GM23338 (cell line): ENCODE results near the gene WDR27. TPM values are rescaled to one million over a fixed set of nuclear protein-coding genes. Genes with fewer than 3 reads are reported as not detected.

Experiments used
- ATAC-seq: fragments of 200-7000 bp; cut with Tn5 transposase; 3 replicates; pipeline ENCODE4 v1.9.1; 2020
- DNase-seq: peaks from one replicate; pipeline ENCODE4 v3.0.0-alpha.2; 2015; ENCODE audit warnings: low spot score
- H2AFZ ChIP-seq: fragments of 200-600 bp; sonication (generic); 2 replicates; pipeline ENCODE4 v1.8.0; 2016; ENCODE audit warnings: antibody characterized with exemption, mild to moderate bottlenecking, moderate library complexity
- H3F3A ChIP-seq: fragments of 200-600 bp; sonication (generic); replicated peaks from 2 replicates; pipeline ENCODE4 v1.8.0; 2017; ENCODE audit warnings: antibody characterized with exemption, mixed run types, low read depth
- H3K27ac ChIP-seq: fragments of 200-600 bp; sonication (generic); 2 replicates; pipeline ENCODE4 v1.6.1; 2016; ENCODE audit warnings: low read depth
- H3K27me3 ChIP-seq: fragments of 200-600 bp; sonication (generic); 2 replicates; pipeline ENCODE4 v1.8.0; 2016; ENCODE audit warnings: mild to moderate bottlenecking, mixed run types, moderate library complexity; ENCODE audit not compliant: insufficient read depth
- H3K36me3 ChIP-seq: fragments of 200-600 bp; sonication (generic); 2 replicates; pipeline ENCODE4 v1.8.0; 2016; ENCODE audit warnings: mild to moderate bottlenecking; ENCODE audit not compliant: insufficient read depth
- H3K4me1 ChIP-seq: fragments of 200-600 bp; sonication (generic); 2 replicates; pipeline ENCODE4 v1.8.0; 2016; ENCODE audit warnings: mild to moderate bottlenecking, moderate library complexity; ENCODE audit not compliant: insufficient read depth
- H3K4me2 ChIP-seq: fragments of 200-600 bp; sonication (generic); 2 replicates; pipeline ENCODE4 v1.7.1; 2017; ENCODE audit warnings: mixed run types
- H3K4me3 ChIP-seq: fragments of 200-600 bp; sonication (generic); 2 replicates; pipeline ENCODE4 v1.6.1; 2016; ENCODE audit warnings: mixed run types
- H3K79me2 ChIP-seq: fragments of 200-600 bp; sonication (generic); replicated peaks from 2 replicates; pipeline ENCODE4 v1.8.0; 2017; ENCODE audit warnings: mild to moderate bottlenecking; ENCODE audit not compliant: insufficient read depth
- H3K9me2 ChIP-seq: fragments of 200-600 bp; sonication (generic); 2 replicates; pipeline ENCODE4 v1.8.0; 2017; ENCODE audit not compliant: insufficient read depth
- H4K20me1 ChIP-seq: fragments of 200-600 bp; sonication (generic); replicated peaks from 2 replicates; pipeline ENCODE4 v1.8.0; 2017; ENCODE audit warnings: mild to moderate bottlenecking; ENCODE audit not compliant: insufficient read depth
- H3K27ac Mint-ChIP-seq: 2 replicates; pipeline ENCODE4 v1.8.0; 2020; ENCODE audit warnings: inconsistent platforms, mild to moderate bottlenecking, moderate library complexity, mixed read lengths
- H3K27me3 Mint-ChIP-seq: 3 replicates; pipeline ENCODE4 v1.8.0; 2022; ENCODE audit warnings: low read depth, mild to moderate bottlenecking, moderate library complexity, mixed read lengths, inconsistent platforms; ENCODE audit not compliant: insufficient read depth, poor library complexity
- H3K36me3 Mint-ChIP-seq: 3 replicates; pipeline ENCODE4 v1.8.0; 2021; ENCODE audit warnings: low read depth, mild to moderate bottlenecking, inconsistent platforms, moderate library complexity, mixed read lengths
- H3K4me1 Mint-ChIP-seq: 3 replicates; pipeline ENCODE4 v1.8.0; 2020; ENCODE audit warnings: mild to moderate bottlenecking, inconsistent platforms, mixed read lengths
- H3K4me3 Mint-ChIP-seq: 3 replicates; pipeline ENCODE4 v1.8.0; 2021; ENCODE audit warnings: moderate library complexity, mild to moderate bottlenecking, inconsistent platforms, mixed read lengths
- H3K9me3 Mint-ChIP-seq: 3 replicates; pipeline ENCODE4 v1.8.0; 2020; ENCODE audit warnings: moderate library complexity, mild to moderate bottlenecking, inconsistent platforms, mixed read lengths
- CREB1 ChIP-seq: fragments of 250-450 bp; sonication (Bioruptor Pico); IDR thresholded peaks from 2 replicates; pipeline ENCODE4 v1.5.0; 2020; ENCODE audit warnings: low read depth, mild to moderate bottlenecking, moderate library complexity
- EZH2 ChIP-seq: fragments of 200-600 bp; sonication (generic); IDR thresholded peaks from one replicate; pipeline ENCODE4 v1.8.0; 2017; ENCODE audit warnings: antibody characterized with exemption, mild to moderate bottlenecking, low read depth; ENCODE audit not compliant: unreplicated experiment
- EZH2phosphoT487 ChIP-seq: fragments of 200-600 bp; sonication (generic); IDR thresholded peaks from one replicate; pipeline ENCODE4 v1.8.1; 2018; ENCODE audit warnings: antibody characterized with exemption; ENCODE audit not compliant: unreplicated experiment
- JUNB ChIP-seq: IDR thresholded peaks from one replicate; pipeline ENCODE4 v1.6.1; 2016; ENCODE audit warnings: antibody characterized with exemption; ENCODE audit not compliant: unreplicated experiment
- NANOG ChIP-seq: IDR thresholded peaks from 2 replicates; pipeline ENCODE4 v1.6.1; 2016; ENCODE audit warnings: antibody characterized with exemption, borderline replicate concordance
- POLR2AphosphoS5 ChIP-seq: IDR thresholded peaks from 2 replicates; pipeline ENCODE4 v1.6.1; 2016; ENCODE audit warnings: antibody characterized with exemption, low read depth
- STAT1 ChIP-seq: IDR thresholded peaks from one replicate; pipeline ENCODE4 v1.6.1; 2016; ENCODE audit warnings: antibody characterized with exemption; ENCODE audit not compliant: unreplicated experiment
- ZNF114 ChIP-seq: fragments of 250-450 bp; sonication (Bioruptor Pico); IDR thresholded peaks from 2 replicates; pipeline ENCODE4 v1.5.0; 2020; ENCODE audit warnings: mild to moderate bottlenecking, moderate library complexity
- ZNF331 ChIP-seq: fragments of 250-450 bp; sonication (Bioruptor Pico); IDR thresholded peaks from 2 replicates; pipeline ENCODE4 v1.5.0; 2020; ENCODE audit warnings: low read depth, mild to moderate bottlenecking, moderate library complexity
- polyA plus RNA-seq: library from polyadenylated mRNA; unstranded; fragments of >200 nt; fragmentation: Nextera tagmentation; extraction: Ambion mirVana; gene quantifications from 2 replicates; pipeline ENCODE4 v1.2.1, GENCODE V29; 2016
- total RNA-seq: library from RNA; depleted of rRNA; stranded (reverse); fragments of >200 nt; shearing (Covaris generic); gene quantifications from 2 replicates; pipeline ENCODE4 v1.2.3, GENCODE V29; 2014
- TF ChIP-seq, protein P1 (sequence below): IDR thresholded peaks from one replicate; pipeline ENCODE4 v1.6.1; 2018; ENCODE audit warnings: antibody characterized with exemption; ENCODE audit not compliant: unreplicated experiment
- TF ChIP-seq, protein P2 (sequence below): IDR thresholded peaks from 2 replicates; pipeline ENCODE4 v1.6.1; 2016; ENCODE audit warnings: antibody characterized with exemption
- TF ChIP-seq, protein P3 (sequence below), 2 experiments: fragments of 200-600 bp in 1 of 2; sonication (generic) in 1 of 2; conservative IDR thresholded peaks; 2 replicates each; pipeline versions ENCODE4 v1.5.1 to v1.6.1; 2016 to 2017; ENCODE audit warnings: antibody characterized with exemption in 2 of 2, low read depth in 2 of 2, mild to moderate bottlenecking in 2 of 2, moderate library complexity in 1 of 2
- TF ChIP-seq, protein P4 (sequence below): fragments of 250-450 bp; sonication (Bioruptor Pico); IDR thresholded peaks from 2 replicates; pipeline ENCODE4 v1.5.0; 2020; ENCODE audit warnings: mild to moderate bottlenecking, moderate library complexity

The WDR27 gene
- total and polyA plus RNA-seq, 2 experiments from 2014 or later: 55.3 to 80.4 TPM

DNA sequence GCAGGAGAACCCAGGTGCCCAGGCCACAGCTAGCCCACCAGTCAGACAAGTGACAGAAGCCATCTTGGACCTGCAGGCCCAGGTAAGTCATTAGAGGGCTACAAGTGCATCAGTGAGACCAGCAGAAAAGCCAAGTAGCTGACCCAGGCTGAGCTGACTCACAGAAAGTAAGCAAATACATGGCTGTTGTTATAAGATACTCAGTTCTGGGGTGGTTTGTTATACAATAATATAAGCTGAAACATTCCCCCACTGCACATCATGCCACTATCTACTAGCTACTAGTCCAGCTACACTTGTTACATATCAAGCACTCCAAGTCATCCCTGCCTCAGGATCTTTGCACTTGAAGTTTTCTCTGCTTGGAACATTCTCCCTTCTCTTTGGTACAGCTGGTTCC, 39.5 kb upstream of the WDR27 start:
- TF ChIP-seq ZNF114 (CRISPR knock-in tag) (no peak), ZNF331 (CRISPR knock-in tag) (no peak), EZH2phosphoT487 (no peak), POLR2AphosphoS5 (no peak), CREB1 (CRISPR knock-in tag) (no peak), STAT1 (no peak), JUNB (no peak), NANOG (no peak), EZH2 (no peak)
- TF ChIP-seq, protein P1, sequence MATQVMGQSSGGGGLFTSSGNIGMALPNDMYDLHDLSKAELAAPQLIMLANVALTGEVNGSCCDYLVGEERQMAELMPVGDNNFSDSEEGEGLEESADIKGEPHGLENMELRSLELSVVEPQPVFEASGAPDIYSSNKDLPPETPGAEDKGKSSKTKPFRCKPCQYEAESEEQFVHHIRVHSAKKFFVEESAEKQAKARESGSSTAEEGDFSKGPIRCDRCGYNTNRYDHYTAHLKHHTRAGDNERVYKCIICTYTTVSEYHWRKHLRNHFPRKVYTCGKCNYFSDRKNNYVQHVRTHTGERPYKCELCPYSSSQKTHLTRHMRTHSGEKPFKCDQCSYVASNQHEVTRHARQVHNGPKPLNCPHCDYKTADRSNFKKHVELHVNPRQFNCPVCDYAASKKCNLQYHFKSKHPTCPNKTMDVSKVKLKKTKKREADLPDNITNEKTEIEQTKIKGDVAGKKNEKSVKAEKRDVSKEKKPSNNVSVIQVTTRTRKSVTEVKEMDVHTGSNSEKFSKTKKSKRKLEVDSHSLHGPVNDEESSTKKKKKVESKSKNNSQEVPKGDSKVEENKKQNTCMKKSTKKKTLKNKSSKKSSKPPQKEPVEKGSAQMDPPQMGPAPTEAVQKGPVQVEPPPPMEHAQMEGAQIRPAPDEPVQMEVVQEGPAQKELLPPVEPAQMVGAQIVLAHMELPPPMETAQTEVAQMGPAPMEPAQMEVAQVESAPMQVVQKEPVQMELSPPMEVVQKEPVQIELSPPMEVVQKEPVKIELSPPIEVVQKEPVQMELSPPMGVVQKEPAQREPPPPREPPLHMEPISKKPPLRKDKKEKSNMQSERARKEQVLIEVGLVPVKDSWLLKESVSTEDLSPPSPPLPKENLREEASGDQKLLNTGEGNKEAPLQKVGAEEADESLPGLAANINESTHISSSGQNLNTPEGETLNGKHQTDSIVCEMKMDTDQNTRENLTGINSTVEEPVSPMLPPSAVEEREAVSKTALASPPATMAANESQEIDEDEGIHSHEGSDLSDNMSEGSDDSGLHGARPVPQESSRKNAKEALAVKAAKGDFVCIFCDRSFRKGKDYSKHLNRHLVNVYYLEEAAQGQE: no peak
- TF ChIP-seq, protein P2, sequence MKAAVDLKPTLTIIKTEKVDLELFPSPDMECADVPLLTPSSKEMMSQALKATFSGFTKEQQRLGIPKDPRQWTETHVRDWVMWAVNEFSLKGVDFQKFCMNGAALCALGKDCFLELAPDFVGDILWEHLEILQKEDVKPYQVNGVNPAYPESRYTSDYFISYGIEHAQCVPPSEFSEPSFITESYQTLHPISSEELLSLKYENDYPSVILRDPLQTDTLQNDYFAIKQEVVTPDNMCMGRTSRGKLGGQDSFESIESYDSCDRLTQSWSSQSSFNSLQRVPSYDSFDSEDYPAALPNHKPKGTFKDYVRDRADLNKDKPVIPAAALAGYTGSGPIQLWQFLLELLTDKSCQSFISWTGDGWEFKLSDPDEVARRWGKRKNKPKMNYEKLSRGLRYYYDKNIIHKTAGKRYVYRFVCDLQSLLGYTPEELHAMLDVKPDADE: no peak
- TF ChIP-seq, protein P3, sequence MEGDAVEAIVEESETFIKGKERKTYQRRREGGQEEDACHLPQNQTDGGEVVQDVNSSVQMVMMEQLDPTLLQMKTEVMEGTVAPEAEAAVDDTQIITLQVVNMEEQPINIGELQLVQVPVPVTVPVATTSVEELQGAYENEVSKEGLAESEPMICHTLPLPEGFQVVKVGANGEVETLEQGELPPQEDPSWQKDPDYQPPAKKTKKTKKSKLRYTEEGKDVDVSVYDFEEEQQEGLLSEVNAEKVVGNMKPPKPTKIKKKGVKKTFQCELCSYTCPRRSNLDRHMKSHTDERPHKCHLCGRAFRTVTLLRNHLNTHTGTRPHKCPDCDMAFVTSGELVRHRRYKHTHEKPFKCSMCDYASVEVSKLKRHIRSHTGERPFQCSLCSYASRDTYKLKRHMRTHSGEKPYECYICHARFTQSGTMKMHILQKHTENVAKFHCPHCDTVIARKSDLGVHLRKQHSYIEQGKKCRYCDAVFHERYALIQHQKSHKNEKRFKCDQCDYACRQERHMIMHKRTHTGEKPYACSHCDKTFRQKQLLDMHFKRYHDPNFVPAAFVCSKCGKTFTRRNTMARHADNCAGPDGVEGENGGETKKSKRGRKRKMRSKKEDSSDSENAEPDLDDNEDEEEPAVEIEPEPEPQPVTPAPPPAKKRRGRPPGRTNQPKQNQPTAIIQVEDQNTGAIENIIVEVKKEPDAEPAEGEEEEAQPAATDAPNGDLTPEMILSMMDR (conservative IDR thresholded peaks at IDR 0.05; ENCODE audit: low read depth in 2 of 2): no peak
- TF ChIP-seq, protein P4, sequence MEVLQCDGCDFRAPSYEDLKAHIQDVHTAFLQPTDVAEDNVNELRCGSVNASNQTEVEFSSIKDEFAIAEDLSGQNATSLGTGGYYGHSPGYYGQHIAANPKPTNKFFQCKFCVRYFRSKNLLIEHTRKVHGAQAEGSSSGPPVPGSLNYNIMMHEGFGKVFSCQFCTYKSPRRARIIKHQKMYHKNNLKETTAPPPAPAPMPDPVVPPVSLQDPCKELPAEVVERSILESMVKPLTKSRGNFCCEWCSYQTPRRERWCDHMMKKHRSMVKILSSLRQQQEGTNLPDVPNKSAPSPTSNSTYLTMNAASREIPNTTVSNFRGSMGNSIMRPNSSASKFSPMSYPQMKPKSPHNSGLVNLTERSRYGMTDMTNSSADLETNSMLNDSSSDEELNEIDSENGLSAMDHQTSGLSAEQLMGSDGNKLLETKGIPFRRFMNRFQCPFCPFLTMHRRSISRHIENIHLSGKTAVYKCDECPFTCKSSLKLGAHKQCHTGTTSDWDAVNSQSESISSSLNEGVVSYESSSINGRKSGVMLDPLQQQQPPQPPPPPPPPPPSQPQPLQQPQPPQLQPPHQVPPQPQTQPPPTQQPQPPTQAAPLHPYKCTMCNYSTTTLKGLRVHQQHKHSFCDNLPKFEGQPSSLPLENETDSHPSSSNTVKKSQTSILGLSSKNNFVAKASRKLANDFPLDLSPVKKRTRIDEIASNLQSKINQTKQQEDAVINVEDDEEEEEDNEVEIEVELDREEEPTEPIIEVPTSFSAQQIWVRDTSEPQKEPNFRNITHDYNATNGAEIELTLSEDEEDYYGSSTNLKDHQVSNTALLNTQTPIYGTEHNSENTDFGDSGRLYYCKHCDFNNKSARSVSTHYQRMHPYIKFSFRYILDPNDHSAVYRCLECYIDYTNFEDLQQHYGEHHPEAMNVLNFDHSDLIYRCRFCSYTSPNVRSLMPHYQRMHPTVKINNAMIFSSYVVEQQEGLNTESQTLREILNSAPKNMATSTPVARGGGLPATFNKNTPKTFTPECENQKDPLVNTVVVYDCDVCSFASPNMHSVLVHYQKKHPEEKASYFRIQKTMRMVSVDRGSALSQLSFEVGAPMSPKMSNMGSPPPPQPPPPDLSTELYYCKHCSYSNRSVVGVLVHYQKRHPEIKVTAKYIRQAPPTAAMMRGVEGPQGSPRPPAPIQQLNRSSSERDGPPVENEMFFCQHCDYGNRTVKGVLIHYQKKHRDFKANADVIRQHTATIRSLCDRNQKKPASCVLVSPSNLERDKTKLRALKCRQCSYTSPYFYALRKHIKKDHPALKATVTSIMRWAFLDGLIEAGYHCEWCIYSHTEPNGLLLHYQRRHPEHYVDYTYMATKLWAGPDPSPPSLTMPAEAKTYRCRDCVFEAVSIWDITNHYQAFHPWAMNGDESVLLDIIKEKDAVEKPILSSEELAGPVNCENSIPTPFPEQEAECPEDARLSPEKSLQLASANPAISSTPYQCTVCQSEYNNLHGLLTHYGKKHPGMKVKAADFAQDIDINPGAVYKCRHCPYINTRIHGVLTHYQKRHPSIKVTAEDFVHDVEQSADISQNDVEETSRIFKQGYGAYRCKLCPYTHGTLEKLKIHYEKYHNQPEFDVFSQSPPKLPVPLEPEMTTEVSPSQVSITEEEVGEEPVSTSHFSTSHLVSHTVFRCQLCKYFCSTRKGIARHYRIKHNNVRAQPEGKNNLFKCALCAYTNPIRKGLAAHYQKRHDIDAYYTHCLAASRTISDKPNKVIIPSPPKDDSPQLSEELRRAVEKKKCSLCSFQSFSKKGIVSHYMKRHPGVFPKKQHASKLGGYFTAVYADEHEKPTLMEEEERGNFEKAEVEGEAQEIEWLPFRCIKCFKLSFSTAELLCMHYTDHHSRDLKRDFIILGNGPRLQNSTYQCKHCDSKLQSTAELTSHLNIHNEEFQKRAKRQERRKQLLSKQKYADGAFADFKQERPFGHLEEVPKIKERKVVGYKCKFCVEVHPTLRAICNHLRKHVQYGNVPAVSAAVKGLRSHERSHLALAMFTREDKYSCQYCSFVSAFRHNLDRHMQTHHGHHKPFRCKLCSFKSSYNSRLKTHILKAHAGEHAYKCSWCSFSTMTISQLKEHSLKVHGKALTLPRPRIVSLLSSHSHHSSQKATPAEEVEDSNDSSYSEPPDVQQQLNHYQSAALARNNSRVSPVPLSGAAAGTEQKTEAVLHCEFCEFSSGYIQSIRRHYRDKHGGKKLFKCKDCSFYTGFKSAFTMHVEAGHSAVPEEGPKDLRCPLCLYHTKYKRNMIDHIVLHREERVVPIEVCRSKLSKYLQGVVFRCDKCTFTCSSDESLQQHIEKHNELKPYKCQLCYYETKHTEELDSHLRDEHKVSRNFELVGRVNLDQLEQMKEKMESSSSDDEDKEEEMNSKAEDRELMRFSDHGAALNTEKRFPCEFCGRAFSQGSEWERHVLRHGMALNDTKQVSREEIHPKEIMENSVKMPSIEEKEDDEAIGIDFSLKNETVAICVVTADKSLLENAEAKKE (CRISPR knock-in tag): no peak
- peaks cover 1% of the 10 kb centered on the region for H3K27me3 Mint-ChIP-seq
- Histone ChIP-seq H3K4me1 (no peaks in the 10 kb centered on the region), H4K20me1 (no peaks in the 10 kb centered on the region), H3K27ac (no peak overlapping the region), H3K27me3 (no peaks in the 10 kb centered on the region), H3K79me2 (no peaks in the 10 kb centered on the region; the same call in 1 of the 2 replicates), H3K4me3 (no peak overlapping the region), H3K9me2 (0 out of 2 replicates have a peak, but pooled peaks cover 2% of the 10 kb centered on the region), H3F3A (no peaks in the 10 kb centered on the region), H3K36me3 (no peaks in the 10 kb centered on the region), H3K4me2 (no peak overlapping the region), H2AFZ (no peak overlapping the region)
- no peak overlapping the region for H3K4me3 Mint-ChIP-seq
- no peak for DNase-seq
- H3K4me1 Mint-ChIP-seq: peaks cover 8% of the 10 kb centered on the region; the same call in 2 of the 3 replicates
- H3K9me3 Mint-ChIP-seq: no peaks in the 10 kb centered on the region
- ATAC-seq: no peak
- H3K36me3 Mint-ChIP-seq: no peaks in the 10 kb centered on the region
- H3K27ac Mint-ChIP-seq: no peak overlapping the region
